Measurements from ENCODE around the gene RPS18.

DNA sequence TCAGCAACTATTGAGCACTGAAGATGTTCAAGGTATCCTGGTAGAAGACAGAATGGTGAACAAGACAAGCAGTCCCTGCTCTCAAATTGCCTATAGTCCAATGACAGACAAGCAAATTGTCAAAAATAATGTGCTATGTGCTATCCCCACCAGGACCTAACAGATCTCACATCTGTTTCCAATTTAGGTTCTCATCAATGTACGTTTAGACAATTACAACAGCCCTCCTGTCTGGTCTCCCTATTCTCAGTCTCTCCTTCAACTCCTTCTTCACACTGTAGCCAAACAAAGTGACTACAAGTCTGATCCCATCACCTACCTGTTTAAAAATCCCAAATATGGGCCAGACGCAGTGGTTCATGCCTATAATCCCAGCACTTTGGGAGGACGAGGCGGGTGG lies 34.5 kb downstream of the RPS18 start:
- TF ChIP-seq EZH2 (IDR thresholded peaks at IDR 0.05; ENCODE audit: insufficient read depth, poor library complexity, severe bottlenecking) (no peak), EZH2phosphoT487 (IDR thresholded peaks at IDR 0.05; ENCODE audit: insufficient read depth, low read depth) (no peak)
